GM23338 (cell line): ENCODE results near the gene SMAD3. TPM values are rescaled to one million over a fixed set of nuclear protein-coding genes. Genes with fewer than 3 reads are reported as not detected.

Experiments
- ATAC-seq: fragments of 200-7000 bp; cut with Tn5 transposase; 3 replicates; pipeline ENCODE4 v1.9.1; 2020
- DNase-seq: peaks from one replicate; pipeline ENCODE4 v3.0.0-alpha.2; 2015; ENCODE audit warnings: low spot score
- H2AFZ ChIP-seq: fragments of 200-600 bp; sonication (generic); 2 replicates; pipeline ENCODE4 v1.8.0; 2016; ENCODE audit warnings: antibody characterized with exemption, mild to moderate bottlenecking, moderate library complexity
- H3F3A ChIP-seq: fragments of 200-600 bp; sonication (generic); replicated peaks from 2 replicates; pipeline ENCODE4 v1.8.0; 2017; ENCODE audit warnings: antibody characterized with exemption, mixed run types, low read depth
- H3K27ac ChIP-seq: fragments of 200-600 bp; sonication (generic); 2 replicates; pipeline ENCODE4 v1.6.1; 2016; ENCODE audit warnings: low read depth
- H3K27me3 ChIP-seq: fragments of 200-600 bp; sonication (generic); 2 replicates; pipeline ENCODE4 v1.8.0; 2016; ENCODE audit warnings: mild to moderate bottlenecking, mixed run types, moderate library complexity; ENCODE audit not compliant: insufficient read depth
- H3K36me3 ChIP-seq: fragments of 200-600 bp; sonication (generic); 2 replicates; pipeline ENCODE4 v1.8.0; 2016; ENCODE audit warnings: mild to moderate bottlenecking; ENCODE audit not compliant: insufficient read depth
- H3K4me1 ChIP-seq: fragments of 200-600 bp; sonication (generic); 2 replicates; pipeline ENCODE4 v1.8.0; 2016; ENCODE audit warnings: mild to moderate bottlenecking, moderate library complexity; ENCODE audit not compliant: insufficient read depth
- H3K4me2 ChIP-seq: fragments of 200-600 bp; sonication (generic); 2 replicates; pipeline ENCODE4 v1.7.1; 2017; ENCODE audit warnings: mixed run types
- H3K4me3 ChIP-seq: fragments of 200-600 bp; sonication (generic); 2 replicates; pipeline ENCODE4 v1.6.1; 2016; ENCODE audit warnings: mixed run types
- H3K79me2 ChIP-seq: fragments of 200-600 bp; sonication (generic); replicated peaks from 2 replicates; pipeline ENCODE4 v1.8.0; 2017; ENCODE audit warnings: mild to moderate bottlenecking; ENCODE audit not compliant: insufficient read depth
- H3K9me2 ChIP-seq: fragments of 200-600 bp; sonication (generic); 2 replicates; pipeline ENCODE4 v1.8.0; 2017; ENCODE audit not compliant: insufficient read depth
- H4K20me1 ChIP-seq: fragments of 200-600 bp; sonication (generic); replicated peaks from 2 replicates; pipeline ENCODE4 v1.8.0; 2017; ENCODE audit warnings: mild to moderate bottlenecking; ENCODE audit not compliant: insufficient read depth
- H3K27ac Mint-ChIP-seq: 2 replicates; pipeline ENCODE4 v1.8.0; 2020; ENCODE audit warnings: inconsistent platforms, mild to moderate bottlenecking, moderate library complexity, mixed read lengths
- H3K27me3 Mint-ChIP-seq: 3 replicates; pipeline ENCODE4 v1.8.0; 2022; ENCODE audit warnings: low read depth, mild to moderate bottlenecking, moderate library complexity, mixed read lengths, inconsistent platforms; ENCODE audit not compliant: insufficient read depth, poor library complexity
- H3K36me3 Mint-ChIP-seq: 3 replicates; pipeline ENCODE4 v1.8.0; 2021; ENCODE audit warnings: low read depth, mild to moderate bottlenecking, inconsistent platforms, moderate library complexity, mixed read lengths
- H3K4me1 Mint-ChIP-seq: 3 replicates; pipeline ENCODE4 v1.8.0; 2020; ENCODE audit warnings: mild to moderate bottlenecking, inconsistent platforms, mixed read lengths
- H3K4me3 Mint-ChIP-seq: 3 replicates; pipeline ENCODE4 v1.8.0; 2021; ENCODE audit warnings: moderate library complexity, mild to moderate bottlenecking, inconsistent platforms, mixed read lengths
- H3K9me3 Mint-ChIP-seq: 3 replicates; pipeline ENCODE4 v1.8.0; 2020; ENCODE audit warnings: moderate library complexity, mild to moderate bottlenecking, inconsistent platforms, mixed read lengths
- CREB1 ChIP-seq: fragments of 250-450 bp; sonication (Bioruptor Pico); IDR thresholded peaks from 2 replicates; pipeline ENCODE4 v1.5.0; 2020; ENCODE audit warnings: low read depth, mild to moderate bottlenecking, moderate library complexity
- CTCF ChIP-seq, 2 experiments: fragments of 200-600 bp in 1 of 2; sonication (generic) in 1 of 2; conservative IDR thresholded peaks; 2 replicates each; pipeline versions ENCODE4 v1.5.1 to v1.6.1; 2016 to 2017; ENCODE audit warnings: antibody characterized with exemption in 2 of 2, low read depth in 2 of 2, mild to moderate bottlenecking in 2 of 2, moderate library complexity in 1 of 2
- ETS1 ChIP-seq: IDR thresholded peaks from 2 replicates; pipeline ENCODE4 v1.6.1; 2016; ENCODE audit warnings: antibody characterized with exemption
- EZH2 ChIP-seq: fragments of 200-600 bp; sonication (generic); IDR thresholded peaks from one replicate; pipeline ENCODE4 v1.8.0; 2017; ENCODE audit warnings: antibody characterized with exemption, mild to moderate bottlenecking, low read depth; ENCODE audit not compliant: unreplicated experiment
- EZH2phosphoT487 ChIP-seq: fragments of 200-600 bp; sonication (generic); IDR thresholded peaks from one replicate; pipeline ENCODE4 v1.8.1; 2018; ENCODE audit warnings: antibody characterized with exemption; ENCODE audit not compliant: unreplicated experiment
- JUNB ChIP-seq: IDR thresholded peaks from one replicate; pipeline ENCODE4 v1.6.1; 2016; ENCODE audit warnings: antibody characterized with exemption; ENCODE audit not compliant: unreplicated experiment
- NANOG ChIP-seq: IDR thresholded peaks from 2 replicates; pipeline ENCODE4 v1.6.1; 2016; ENCODE audit warnings: antibody characterized with exemption, borderline replicate concordance
- POLR2AphosphoS5 ChIP-seq: IDR thresholded peaks from 2 replicates; pipeline ENCODE4 v1.6.1; 2016; ENCODE audit warnings: antibody characterized with exemption, low read depth
- ZNF331 ChIP-seq: fragments of 250-450 bp; sonication (Bioruptor Pico); IDR thresholded peaks from 2 replicates; pipeline ENCODE4 v1.5.0; 2020; ENCODE audit warnings: low read depth, mild to moderate bottlenecking, moderate library complexity
- ZNF462 ChIP-seq: fragments of 250-450 bp; sonication (Bioruptor Pico); IDR thresholded peaks from 2 replicates; pipeline ENCODE4 v1.5.0; 2020; ENCODE audit warnings: mild to moderate bottlenecking, moderate library complexity
- polyA plus RNA-seq: library from polyadenylated mRNA; unstranded; fragments of >200 nt; fragmentation: Nextera tagmentation; extraction: Ambion mirVana; gene quantifications from 2 replicates; pipeline ENCODE4 v1.2.1, GENCODE V29; 2016
- total RNA-seq: library from RNA; depleted of rRNA; stranded (reverse); fragments of >200 nt; shearing (Covaris generic); gene quantifications from 2 replicates; pipeline ENCODE4 v1.2.3, GENCODE V29; 2014

SMAD3 gene
- total and polyA plus RNA-seq, 2 experiments from 2014 or later = 4.9 to 11.6 TPM

- no peak for TF ChIP-seq ZNF462 (CRISPR knock-in tag)
These were observed 74.9 kb downstream of the SMAD3 start (continued) for GRCh38 chr15:67140078-67140833.

GRCh38 chr15:67142092-67142766 lies 76.8 kb downstream of the SMAD3 start:
- H3K27me3 Mint-ChIP-seq = peaks cover 13% of the 10 kb centered on the region
- H3K36me3 Mint-ChIP-seq = no peaks in the 10 kb centered on the region
- TF ChIP-seq JUNB = no peak
- no peak for TF ChIP-seq CTCF (conservative IDR thresholded peaks at IDR 0.05; ENCODE audit: low read depth in 2 of 2)
- TF ChIP-seq EZH2phosphoT487 = no peak
- no peak for TF ChIP-seq ETS1
- no peak for TF ChIP-seq ZNF331 (CRISPR knock-in tag)
- no peak for TF ChIP-seq POLR2AphosphoS5
- TF ChIP-seq EZH2 = no peak
- TF ChIP-seq CREB1 (CRISPR knock-in tag) = no peak
- TF ChIP-seq NANOG = no peak

More at GRCh38 chr15:67142092-67142766, 76.8 kb downstream of the SMAD3 start:
- no peaks in the 10 kb centered on the region for H3K9me3 Mint-ChIP-seq
- no peak overlapping the region for H3K27ac ChIP-seq
- H4K20me1 ChIP-seq = no peaks in the 10 kb centered on the region
- peaks cover 69% of the 10 kb centered on the region for H3K4me1 ChIP-seq
- no peak overlapping the region for H2AFZ ChIP-seq
- H3K4me2 ChIP-seq = no peak overlapping the region
- no peaks in the 10 kb centered on the region for H3K36me3 ChIP-seq
- H3K4me3 ChIP-seq = no peak overlapping the region
- peaks cover 31% of the 10 kb centered on the region for H3K79me2 ChIP-seq
- no peaks in the 10 kb centered on the region for H3K27me3 ChIP-seq
- no peaks in the 10 kb centered on the region for H3K9me2 ChIP-seq
- DNase-seq (no peak), ATAC-seq (no peak)
- peaks cover 87% of the 10 kb centered on the region for H3K4me1 Mint-ChIP-seq
- H3K27ac Mint-ChIP-seq = no peak overlapping the region
- H3F3A ChIP-seq = 0 out of 2 replicates have a peak, but pooled peaks cover 7% of the 10 kb centered on the region
- H3K4me3 Mint-ChIP-seq = no peak overlapping the region
